Panc1 (cell line): ENCODE data around the gene RPL7A.

Experiments
- CTCF ChIP-seq: fragments of 450-650 bp; IDR thresholded peaks from 2 replicates; pipeline ENCODE4 v1.5.1; 2017; ENCODE audit warnings: mild to moderate bottlenecking
- POLR2AphosphoS5 ChIP-seq: IDR thresholded peaks from 2 replicates; pipeline ENCODE4 v1.6.1; 2012; ENCODE audit warnings: mild to moderate bottlenecking, low read depth, low read length, moderate library complexity
- TCF7L2 ChIP-seq: IDR thresholded peaks from 2 replicates; pipeline ENCODE4 v1.6.1; 2011; ENCODE audit warnings: mild to moderate bottlenecking, low read depth, low read length, inconsistent platforms

- no peak for TF ChIP-seq TCF7L2
- no peak; the same call in 1 of the 2 replicates for TF ChIP-seq CTCF
- no peak for TF ChIP-seq POLR2AphosphoS5
Measured at GRCh38 chr9:133342069-133342406, 6.0 kb upstream of the RPL7A start.
